Astrocyte (in vitro differentiated cells and primary cell): ENCODE results near the gene GOSR2.

Experiments used
- CTCF ChIP-seq: IDR thresholded peaks from 2 replicates; pipeline ENCODE4 v1.5.1; 2011; ENCODE audit warnings: low read depth, mild to moderate bottlenecking, inconsistent platforms, low read length, moderate library complexity; ENCODE audit not compliant: insufficient read depth
- EZH2 ChIP-seq: IDR thresholded peaks from 2 replicates; pipeline ENCODE4 v1.6.1; 2012; ENCODE audit warnings: mild to moderate bottlenecking, low read length, inconsistent platforms; ENCODE audit not compliant: insufficient read depth

- TF ChIP-seq CTCF (no peak), EZH2 (no peak)
These were observed 14.8 kb upstream of the GOSR2 start for GRCh38 chr17:46908068-46908737.
